Panc1 (cell line): Measurements from ENCODE around the gene GMPR2. TPM values are rescaled to one million over a fixed set of nuclear protein-coding genes. Genes with fewer than 3 reads are reported as not detected.

Experiments
- ATAC-seq: fragments of 200-7000 bp; cut with Tn5 transposase; 2 replicates; pipeline ENCODE4 v1.9.1; 2020; ENCODE audit warnings: mild to moderate bottlenecking, moderate library complexity
- BruUV-seq: library from RNA; stranded (reverse); fragments of 400-500 nt; replicated peaks from 2 replicates; lab custom pipeline; 2021; lab: Mats Ljungman, UMichigan
- CTCF ChIA-PET: fragments of 300-600 bp; sonication (Branson Sonifier 250); formaldehyde crosslinking; loops from one replicate; lab custom pipeline; 2022; ENCODE audit warnings: antibody characterized with exemption; lab: Charles Lee
- POLR2A ChIA-PET: fragments of 300-600 bp; sonication (Branson Sonifier 250); formaldehyde crosslinking; loops from one replicate; lab custom pipeline; 2022; ENCODE audit warnings: antibody characterized with exemption; lab: Charles Lee
- DNase-seq: peaks from one replicate; pipeline ENCODE4 v3.0.0-alpha.2; 2010; ENCODE audit warnings: low read depth, low spot score
- H3K27ac ChIP-seq: 2 replicates; pipeline ENCODE4 v1.5.1; 2011; ENCODE audit warnings: mild to moderate bottlenecking, low read length, inconsistent platforms
- H3K27me3 ChIP-seq: fragments of 200-500 bp; sonication (Bioruptor generic); 2 replicates; pipeline ENCODE4 v1.6.0; 2014; ENCODE audit warnings: low read length, inconsistent platforms; ENCODE audit not compliant: control insufficient read depth, insufficient read depth
- H3K36me3 ChIP-seq: fragments of 200-500 bp; sonication (Bioruptor generic); 2 replicates; pipeline ENCODE4 v1.5.1; 2014; ENCODE audit warnings: inconsistent platforms, mild to moderate bottlenecking, low read length, moderate library complexity; ENCODE audit not compliant: control insufficient read depth, insufficient read depth
- H3K4me1 ChIP-seq: 2 replicates; pipeline ENCODE4 v1.5.1; 2011; ENCODE audit warnings: inconsistent platforms, mild to moderate bottlenecking, low read length, moderate library complexity; ENCODE audit not compliant: control insufficient read depth, insufficient read depth
- H3K4me3 ChIP-seq, 2 experiments: 2 replicates each; pipeline ENCODE4 v1.5.1; 2011 to 2012; ENCODE audit warnings: low read depth in 2 of 2, low read length in 2 of 2, mild to moderate bottlenecking in 2 of 2, inconsistent platforms in 1 of 2, moderate library complexity in 1 of 2
- H3K9me3 ChIP-seq: fragments of 200-500 bp; sonication (Bioruptor generic); 2 replicates; pipeline ENCODE4 v1.5.1; 2014; ENCODE audit warnings: low read depth, mild to moderate bottlenecking, inconsistent platforms, low read length, moderate library complexity; ENCODE audit not compliant: control insufficient read depth, insufficient read depth
- CTCF ChIP-seq: fragments of 450-650 bp; IDR thresholded peaks from 2 replicates; pipeline ENCODE4 v1.5.1; 2017; ENCODE audit warnings: mild to moderate bottlenecking
- POLR2AphosphoS5 ChIP-seq: IDR thresholded peaks from 2 replicates; pipeline ENCODE4 v1.6.1; 2012; ENCODE audit warnings: mild to moderate bottlenecking, low read depth, low read length, moderate library complexity
- REST ChIP-seq, 2 experiments: IDR thresholded peaks; 2 replicates each; pipeline ENCODE4 v1.6.1; 2011 to 2012; ENCODE audit warnings: low read depth in 2 of 2, control low read depth in 1 of 2, low read length in 1 of 2, mild to moderate bottlenecking in 1 of 2, moderate library complexity in 1 of 2; ENCODE audit not compliant: insufficient read depth in 1 of 2
- SIN3A ChIP-seq: IDR thresholded peaks from 2 replicates; pipeline ENCODE4 v1.6.1; 2012; ENCODE audit warnings: low read depth, mild to moderate bottlenecking, low read length, moderate library complexity, borderline replicate concordance; ENCODE audit not compliant: insufficient read depth
- TCF7L2 ChIP-seq: IDR thresholded peaks from 2 replicates; pipeline ENCODE4 v1.6.1; 2011; ENCODE audit warnings: mild to moderate bottlenecking, low read depth, low read length, inconsistent platforms
- in situ Hi-C: cut with HindIII; loops from 2 replicates; pipeline ENCODE4 v1.10.0; 2016; ENCODE audit warnings: low sequenced_read_pairs, low pct_unique_long_range_greater_than_20kb
- intact Hi-C: fragments of 100-400 bp; cut with micrococcal nuclease; formaldehyde crosslinking; loops from one replicate; pipeline ENCODE4 v1.10.0; 2022; ENCODE audit not compliant: unreplicated experiment
- total RNA-seq: library from RNA; stranded (reverse); gene quantifications from one replicate; pipeline ENCODE4 v1.2.1, GENCODE V29; 2021; ENCODE audit not compliant: unreplicated experiment

Gene GMPR2
- total RNA-seq, 1 experiment from 2014 or later, result 45.9 TPM

DNA sequence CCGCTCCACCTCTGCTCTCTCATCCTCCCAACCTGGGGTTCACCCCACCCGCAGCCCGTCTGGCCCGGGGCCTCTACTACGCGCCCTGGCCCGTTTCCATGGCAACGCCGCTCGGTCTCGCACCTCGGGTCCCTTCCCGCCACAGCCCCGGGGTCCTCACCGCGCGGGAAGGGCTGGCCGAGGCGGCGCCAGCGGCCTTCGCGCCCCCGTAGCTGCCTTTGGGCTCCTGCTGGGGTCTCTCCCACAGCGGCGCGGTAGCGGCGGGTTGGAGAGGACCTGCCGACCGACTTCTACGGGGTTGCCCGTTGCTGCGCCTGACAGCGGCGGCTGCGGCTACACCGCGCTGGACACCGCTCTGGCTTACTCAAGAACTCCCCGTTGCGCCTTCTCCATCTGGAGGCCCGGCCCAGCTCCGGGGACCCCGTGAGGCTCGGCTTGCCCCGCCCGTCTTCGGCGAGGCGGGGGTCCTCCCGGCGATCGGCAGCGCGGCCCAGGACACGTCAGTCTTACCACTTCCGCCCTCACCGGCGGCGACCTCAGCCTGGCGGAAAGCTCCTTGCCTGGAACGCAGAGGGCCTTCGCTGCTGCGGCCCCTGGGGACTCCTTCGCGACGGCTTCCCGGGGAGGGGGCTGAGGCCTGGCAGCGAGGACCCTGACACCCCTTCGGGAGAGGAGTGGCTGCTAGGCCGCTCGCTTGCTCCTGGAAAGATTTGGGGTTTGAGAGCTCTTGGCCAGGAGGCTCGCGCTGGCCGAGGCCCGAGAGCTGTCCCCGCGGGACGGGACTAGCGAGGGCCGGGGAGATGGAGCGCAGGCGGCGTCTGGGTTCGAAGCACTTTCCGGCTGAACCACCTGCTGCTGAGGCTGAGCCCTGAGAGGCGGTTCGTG, 37.3 kb upstream of the GMPR2 start, which contains the start of gene TM9SF1:
Gene TM9SF1 (minus strand): TSS at position 256 of the 885 bp plus-strand sequence. CDS start 422 bp downstream, outside the sequence.
- ChIA-PET CTCF (no interaction called here), POLR2A (no interaction called here)
- peak within 1 kb of the TSS; percentile 92 for H3K27ac ChIP-seq
- no peaks in the 10 kb centered on the region for H3K27me3 ChIP-seq
- H3K4me1 ChIP-seq, result peaks cover 2% of the 10 kb centered on the region
- peak; percentile 95 for ATAC-seq
- H3K4me3 ChIP-seq, result peak within 1 kb of the TSS; percentile 68 to 73
- intact Hi-C loops (no loop called here), in situ Hi-C loops (no loop called here)
- BruUV-seq, result no TSS peak
- TF ChIP-seq REST (IDR thresholded peaks at IDR 0.05; ENCODE audit: insufficient read depth in 1 of 2, low read depth in 2 of 2, low read length in 1 of 2) (no peak), CTCF (no peak), POLR2AphosphoS5 (peak; percentile 34; the same call in 1 of the 2 replicates), SIN3A (no peak)
- peaks cover 4% of the 10 kb centered on the region for H3K36me3 ChIP-seq
- DNase-seq, result no peak
- H3K9me3 ChIP-seq, result no peaks in the 10 kb centered on the region

DNA sequence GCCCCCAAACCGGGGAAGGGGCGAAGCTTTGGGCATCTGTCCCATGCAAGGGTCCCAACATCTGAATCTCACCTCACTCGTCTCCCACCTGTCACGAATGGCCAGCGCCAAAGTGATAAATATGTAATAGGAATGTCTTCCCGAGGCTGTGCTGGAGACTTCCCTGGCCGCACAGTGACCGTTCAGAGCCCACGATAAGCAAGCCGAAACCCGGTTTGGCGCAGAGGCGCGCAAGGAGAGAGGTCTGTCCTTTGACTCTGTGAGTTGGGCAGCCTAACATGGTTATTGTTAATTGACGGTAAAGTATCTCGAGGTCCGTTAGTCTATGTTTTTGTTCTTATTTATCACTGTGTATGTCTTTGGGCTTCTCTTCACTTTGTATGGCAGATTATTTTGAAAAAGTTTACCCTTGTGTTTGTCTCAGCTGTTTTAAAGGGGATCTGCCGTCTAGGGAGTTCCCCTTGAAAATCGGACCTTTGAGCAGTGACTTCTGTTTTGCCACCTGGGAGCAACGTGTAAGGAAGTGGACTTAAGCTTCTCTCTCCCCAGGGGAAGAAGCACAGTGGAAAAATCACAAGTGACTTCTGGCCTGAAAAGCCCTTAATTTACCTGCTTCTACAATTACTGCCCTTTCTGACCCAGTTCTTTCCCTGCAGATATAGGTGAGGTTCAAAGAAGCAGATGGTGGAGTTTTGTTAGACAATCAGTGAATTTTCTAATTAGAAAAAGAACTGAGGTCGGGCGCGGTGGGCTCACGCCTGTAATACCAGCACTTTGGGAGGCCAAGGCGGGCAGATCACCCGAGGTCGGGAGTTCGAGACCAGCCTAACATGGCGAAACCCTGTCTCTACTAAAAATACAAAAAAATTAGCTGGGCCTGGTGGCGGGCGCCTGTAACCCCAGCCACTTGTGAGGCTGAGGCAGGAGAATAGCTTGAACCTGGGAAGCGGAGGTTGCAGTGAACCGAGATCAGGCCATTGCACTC, 36.4 kb upstream of the GMPR2 start:
- ChIA-PET POLR2A (no interaction called here), CTCF (no interaction called here)
- Histone ChIP-seq H3K27me3 (no peaks in the 10 kb centered on the region), H3K4me3 (peak overlapping the region; percentile 68 to 73), H3K36me3 (peaks cover 4% of the 10 kb centered on the region), H3K4me1 (peaks cover 2% of the 10 kb centered on the region), H3K27ac (peak overlapping the region; percentile 92), H3K9me3 (no peaks in the 10 kb centered on the region)
- intact Hi-C loops (no loop called here), in situ Hi-C loops (no loop called here)
- BruUV-seq, result TSS peak; percentile 91
- no peak for TF ChIP-seq CTCF
- TF ChIP-seq POLR2AphosphoS5, result no peak
- TF ChIP-seq TCF7L2, result no peak
- no peak for TF ChIP-seq SIN3A
- TF ChIP-seq REST (IDR thresholded peaks at IDR 0.05; ENCODE audit: insufficient read depth in 1 of 2, low read depth in 2 of 2, low read length in 1 of 2), result no peak
- peak; percentile 51 for ATAC-seq
- no peak for DNase-seq
